Gastrocnemius medialis (tissue), 4 donors: Measurements from ENCODE around the gene SLC7A11.

Experiments used
- POLR2A ChIP-seq, 2 donors: fragments of 450-650 bp; IDR thresholded peaks; one replicate each; pipeline ENCODE4 v1.6.1; 2017; ENCODE audit warnings: antibody characterized with exemption in 2 of 2, mild to moderate bottlenecking in 2 of 2, moderate library complexity in 2 of 2
- TF ChIP-seq, protein P1 (sequence below), 5 experiments: fragments of 450-650 bp in 3 of 5; fragments of 200-600 bp in 2 of 5; sonication (generic) in 2 of 5; IDR thresholded peaks in 4 of 5; conservative IDR thresholded peaks in 1 of 5; 1 replicate in 4 of 5; 2 replicates in 1 of 5; pipeline ENCODE4 v1.5.1; 2016 to 2019; ENCODE audit warnings: antibody characterized with exemption in 5 of 5, mild to moderate bottlenecking in 3 of 5, moderate library complexity in 3 of 5

DNA sequence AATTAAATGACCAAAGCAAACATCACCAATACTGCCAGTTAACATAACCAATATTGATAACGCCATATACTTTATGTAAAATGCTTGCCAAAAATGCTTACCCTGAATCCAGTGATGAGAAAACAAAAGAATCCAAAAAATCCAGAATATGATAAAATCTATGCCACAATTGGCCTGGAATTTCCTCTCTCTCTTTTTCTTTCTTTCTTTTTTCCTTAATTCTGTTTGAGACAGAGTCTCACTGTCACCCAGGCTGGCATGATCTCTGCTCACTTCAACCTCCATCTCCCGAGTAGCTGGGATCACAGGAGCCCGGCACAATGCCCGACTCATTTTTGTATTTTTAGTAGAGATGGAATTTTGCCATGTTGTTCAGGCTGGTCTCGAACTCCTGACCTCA is 9.8 kb upstream of the SLC7A11 start:
- TF ChIP-seq, protein P1, sequence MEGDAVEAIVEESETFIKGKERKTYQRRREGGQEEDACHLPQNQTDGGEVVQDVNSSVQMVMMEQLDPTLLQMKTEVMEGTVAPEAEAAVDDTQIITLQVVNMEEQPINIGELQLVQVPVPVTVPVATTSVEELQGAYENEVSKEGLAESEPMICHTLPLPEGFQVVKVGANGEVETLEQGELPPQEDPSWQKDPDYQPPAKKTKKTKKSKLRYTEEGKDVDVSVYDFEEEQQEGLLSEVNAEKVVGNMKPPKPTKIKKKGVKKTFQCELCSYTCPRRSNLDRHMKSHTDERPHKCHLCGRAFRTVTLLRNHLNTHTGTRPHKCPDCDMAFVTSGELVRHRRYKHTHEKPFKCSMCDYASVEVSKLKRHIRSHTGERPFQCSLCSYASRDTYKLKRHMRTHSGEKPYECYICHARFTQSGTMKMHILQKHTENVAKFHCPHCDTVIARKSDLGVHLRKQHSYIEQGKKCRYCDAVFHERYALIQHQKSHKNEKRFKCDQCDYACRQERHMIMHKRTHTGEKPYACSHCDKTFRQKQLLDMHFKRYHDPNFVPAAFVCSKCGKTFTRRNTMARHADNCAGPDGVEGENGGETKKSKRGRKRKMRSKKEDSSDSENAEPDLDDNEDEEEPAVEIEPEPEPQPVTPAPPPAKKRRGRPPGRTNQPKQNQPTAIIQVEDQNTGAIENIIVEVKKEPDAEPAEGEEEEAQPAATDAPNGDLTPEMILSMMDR (IDR thresholded peaks at IDR 0.05 in 4 of 5, conservative IDR thresholded peaks at IDR 0.05 in 1 of 5) = no peak
- no peak for TF ChIP-seq POLR2A (IDR thresholded peaks at IDR 0.05)
